GM18499 (cell line): ENCODE data around the gene TFF2.

Source experiments
- ATAC-seq: cut with Tn5 transposase; IDR thresholded peaks from one replicate; pipeline ENCODE4 v1.9.1; 2021; ENCODE audit warnings: moderate number of reproducible peaks; ENCODE audit not compliant: insufficient read depth, unreplicated experiment

Gene TFF2

DNA sequence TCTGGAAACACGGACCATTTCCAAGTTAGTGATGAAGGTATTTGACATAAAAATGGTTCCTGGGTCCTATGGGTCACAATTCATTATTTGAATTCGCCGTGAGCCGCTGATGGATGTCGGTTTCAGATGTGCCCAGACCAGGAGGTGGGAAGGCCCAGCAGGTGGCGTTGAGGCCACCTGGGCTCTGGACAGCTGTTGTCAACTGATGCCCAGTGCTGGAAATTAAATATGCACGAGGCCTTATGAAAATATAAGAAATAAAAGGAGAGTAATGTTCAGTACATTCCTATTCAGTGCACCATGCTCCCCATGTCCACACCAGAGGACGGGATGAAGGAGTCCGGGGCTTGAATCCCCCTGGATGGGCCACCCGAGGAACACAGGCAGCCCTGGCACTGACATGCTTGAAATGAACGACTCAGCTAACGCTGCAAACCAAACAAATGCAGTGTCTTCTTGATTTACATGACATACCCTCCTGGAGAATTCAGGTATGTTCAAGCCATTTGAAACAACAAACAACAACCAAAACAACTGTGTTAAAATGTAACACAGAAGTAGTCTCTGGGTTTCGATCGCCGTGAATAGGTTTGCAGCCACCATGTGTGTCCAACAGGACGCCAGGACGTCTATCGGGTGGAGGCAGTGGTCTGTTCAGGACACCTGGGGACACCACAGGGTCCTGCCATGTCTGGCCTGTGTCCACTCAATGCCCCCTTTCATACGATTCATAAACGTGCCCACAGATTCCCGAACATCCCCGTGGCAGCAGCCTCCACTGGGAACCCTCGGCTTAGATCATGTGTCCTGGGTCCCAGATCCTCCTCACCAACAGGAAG is 41.7 kb downstream of the TFF2 start:
- ATAC-seq = no peak

DNA sequence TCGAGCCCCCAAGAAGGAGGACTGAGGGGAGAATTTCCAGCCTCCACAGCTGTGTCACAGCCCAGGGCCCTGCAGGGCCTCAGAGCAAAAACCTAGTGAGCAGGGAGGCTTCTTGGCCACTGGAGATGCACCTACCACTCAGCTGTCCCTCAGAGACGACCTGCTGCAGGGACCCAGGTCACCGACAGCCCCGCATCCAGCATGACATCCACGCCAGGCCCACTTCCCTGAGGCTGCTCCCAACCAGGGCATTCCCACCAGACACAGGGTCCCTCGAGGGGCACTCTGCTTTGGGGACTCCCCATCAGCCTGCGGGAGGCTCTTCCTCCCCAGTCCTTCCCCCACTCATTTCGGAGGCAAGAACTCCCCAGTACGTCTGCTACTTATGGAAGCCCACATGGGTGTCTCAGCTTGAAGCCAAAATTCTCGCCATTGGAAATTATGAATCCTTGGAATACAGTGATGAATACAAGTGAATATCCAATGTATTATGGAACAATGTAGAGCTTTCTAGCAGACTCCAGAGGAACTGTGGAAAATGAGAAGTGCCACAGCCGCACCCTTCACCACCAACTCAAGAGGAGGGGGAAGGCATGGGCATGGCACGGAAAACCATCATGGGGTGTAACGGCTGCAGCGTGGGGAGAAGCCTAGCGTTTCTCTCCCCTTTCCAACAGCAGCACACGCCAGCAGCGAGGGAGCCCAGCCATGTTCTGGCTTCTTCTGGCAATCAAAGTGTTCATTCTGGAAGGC is 42.5 kb downstream of the TFF2 start:
- no peak for ATAC-seq

DNA sequence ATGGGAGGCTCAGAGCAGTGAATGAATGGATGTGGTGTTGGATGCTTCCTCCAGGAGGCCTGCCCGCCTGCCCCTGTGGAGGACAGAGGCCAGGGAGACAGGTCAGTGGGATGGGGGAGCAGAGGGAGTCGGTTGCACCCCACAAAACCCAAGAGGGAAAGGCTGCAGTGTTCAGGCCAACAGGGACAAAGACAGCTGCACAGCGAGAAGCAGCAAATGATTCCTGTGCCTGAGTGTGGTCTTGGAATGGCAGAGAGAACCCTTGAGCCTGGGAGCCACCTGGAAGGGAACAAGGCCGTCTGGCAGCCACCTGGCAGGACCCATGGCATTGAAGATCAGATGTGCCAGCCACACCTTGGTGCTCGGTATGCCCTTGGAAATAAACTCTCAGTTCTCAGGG is 43.7 kb downstream of the TFF2 start:
- ATAC-seq = no peak

DNA sequence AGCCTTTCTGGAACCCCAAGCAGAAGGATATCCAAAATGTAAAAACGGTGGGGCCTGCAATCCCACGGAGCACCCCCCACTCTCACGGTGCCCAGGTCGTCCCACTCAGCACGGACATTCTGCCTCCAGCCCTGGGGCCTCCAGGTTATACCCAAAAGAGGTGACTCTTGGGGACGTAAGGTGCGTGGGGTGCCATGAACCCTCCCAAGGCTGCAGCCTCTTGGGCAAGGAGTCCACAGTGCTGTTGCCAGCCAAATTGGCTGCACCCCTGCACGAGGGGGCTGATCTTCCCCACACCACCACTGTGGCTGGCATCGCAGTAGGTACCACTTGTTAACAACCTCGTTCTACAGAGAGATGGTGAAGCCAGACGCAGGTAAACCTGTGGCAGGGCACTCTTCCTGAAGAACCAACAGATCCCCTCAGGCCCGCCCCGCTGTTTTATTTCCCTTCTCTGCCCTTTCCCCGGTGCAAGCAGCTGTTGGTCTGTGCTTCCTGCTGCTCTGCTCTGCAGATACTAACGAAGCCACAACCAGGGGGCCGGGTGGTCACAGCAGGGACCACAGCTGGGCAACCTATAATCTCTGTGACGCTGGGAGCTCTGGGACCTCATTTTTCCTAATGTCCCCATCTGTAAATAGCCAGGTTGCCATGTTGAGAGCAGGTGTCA is 44.3 kb downstream of the TFF2 start:
- no peak for ATAC-seq

DNA sequence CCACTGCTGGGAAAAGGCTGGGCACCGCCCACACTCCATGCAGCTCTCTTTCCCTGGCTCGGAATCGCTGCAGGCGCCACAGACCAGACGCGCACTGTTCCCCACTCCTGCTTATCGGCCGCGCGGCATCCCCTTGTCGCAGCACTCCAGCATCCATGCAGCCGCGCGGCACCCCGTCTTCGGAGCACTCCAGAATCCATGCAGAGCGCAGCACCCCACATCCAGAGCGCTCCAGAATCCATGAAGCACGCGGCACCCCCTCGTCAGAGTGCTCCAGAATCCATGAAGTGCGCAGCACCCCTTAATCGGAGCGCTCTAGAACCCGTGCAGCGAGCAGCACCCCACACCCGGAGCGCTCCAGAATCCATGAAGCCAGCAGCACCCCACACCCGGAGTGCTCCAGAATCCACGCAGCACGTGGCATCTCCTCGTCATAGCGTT is 45.1 kb downstream of the TFF2 start:
- ATAC-seq = no peak

DNA sequence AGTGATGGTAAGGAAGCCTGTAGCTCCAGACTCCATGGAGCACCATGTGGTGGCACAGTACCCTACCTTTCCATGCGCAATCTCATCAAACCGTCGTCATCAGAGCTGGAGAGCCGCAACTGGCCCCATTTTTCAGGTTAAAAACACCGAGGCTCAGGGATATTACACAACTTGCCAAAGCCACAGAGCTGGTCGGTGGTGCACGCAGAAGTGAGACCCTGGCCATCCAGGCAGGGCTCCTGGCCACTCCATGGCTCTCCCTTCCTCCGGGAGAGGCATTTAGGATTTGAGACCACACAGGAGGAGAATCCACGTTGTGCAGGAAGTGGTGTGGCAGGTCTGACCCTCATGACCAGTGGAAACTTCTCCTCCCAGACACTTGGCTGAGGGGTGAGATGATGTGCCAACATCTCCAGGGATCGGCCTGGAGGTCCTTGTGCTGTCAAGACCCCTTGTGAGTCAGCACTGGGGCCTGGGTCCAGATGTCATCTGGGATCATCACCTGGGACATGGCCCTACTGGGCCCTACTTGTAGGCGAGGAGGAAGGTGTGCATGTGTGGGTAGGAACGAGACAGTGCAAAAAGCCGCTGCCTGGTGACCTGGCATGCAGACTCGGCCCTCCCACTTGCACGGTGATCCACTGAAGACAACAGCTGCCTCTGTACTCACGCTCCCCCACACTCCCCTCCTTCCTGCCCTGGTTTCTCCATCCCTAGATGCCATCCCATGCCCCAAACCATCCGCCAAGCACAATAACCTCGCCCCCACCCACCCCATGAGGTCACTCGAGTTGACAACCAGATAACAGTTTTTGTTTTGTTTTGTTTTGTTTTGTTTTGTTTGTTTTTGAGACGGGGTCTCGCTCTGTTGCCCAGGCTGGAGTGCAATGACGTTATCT is 46.0 kb downstream of the TFF2 start:
- ATAC-seq = no peak

DNA sequence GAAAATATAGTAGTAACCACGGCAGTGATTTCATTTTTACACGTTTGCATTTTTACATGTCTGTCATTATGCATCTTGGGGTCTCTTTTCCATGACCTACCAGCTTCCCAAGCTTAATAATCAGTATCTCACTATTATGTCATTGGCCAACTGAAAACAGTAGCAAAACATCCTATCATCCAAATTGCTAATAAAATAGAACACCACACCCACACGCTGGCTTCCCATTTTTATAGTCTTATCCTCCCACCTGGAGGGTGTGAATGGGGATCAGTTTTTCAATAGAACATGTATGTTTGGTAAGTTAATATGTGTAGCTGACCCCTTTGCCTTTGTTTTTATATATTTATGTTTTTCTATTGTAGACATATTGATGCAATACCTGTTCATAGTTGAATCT is 47.4 kb downstream of the TFF2 start:
- no peak for ATAC-seq

DNA sequence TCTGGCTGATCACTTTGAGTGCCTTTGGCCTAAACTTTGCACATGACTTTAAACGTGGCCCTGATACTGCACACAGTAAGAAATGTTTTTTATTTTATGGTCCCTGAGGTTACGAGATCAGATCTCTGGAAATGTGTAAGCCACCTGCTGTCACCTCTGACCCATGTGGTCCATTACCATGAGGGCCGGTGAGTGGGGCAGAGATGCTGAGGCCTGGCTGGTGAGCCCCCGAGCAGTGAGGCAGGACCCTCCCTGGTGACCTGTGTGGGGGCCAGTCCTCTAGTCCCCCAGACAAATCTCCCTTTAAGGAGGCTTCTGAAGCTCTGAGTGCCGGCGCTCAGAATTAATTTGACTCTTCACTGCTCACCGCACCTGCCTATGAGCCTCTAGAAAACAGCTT is 48.0 kb downstream of the TFF2 start:
- no peak for ATAC-seq

DNA sequence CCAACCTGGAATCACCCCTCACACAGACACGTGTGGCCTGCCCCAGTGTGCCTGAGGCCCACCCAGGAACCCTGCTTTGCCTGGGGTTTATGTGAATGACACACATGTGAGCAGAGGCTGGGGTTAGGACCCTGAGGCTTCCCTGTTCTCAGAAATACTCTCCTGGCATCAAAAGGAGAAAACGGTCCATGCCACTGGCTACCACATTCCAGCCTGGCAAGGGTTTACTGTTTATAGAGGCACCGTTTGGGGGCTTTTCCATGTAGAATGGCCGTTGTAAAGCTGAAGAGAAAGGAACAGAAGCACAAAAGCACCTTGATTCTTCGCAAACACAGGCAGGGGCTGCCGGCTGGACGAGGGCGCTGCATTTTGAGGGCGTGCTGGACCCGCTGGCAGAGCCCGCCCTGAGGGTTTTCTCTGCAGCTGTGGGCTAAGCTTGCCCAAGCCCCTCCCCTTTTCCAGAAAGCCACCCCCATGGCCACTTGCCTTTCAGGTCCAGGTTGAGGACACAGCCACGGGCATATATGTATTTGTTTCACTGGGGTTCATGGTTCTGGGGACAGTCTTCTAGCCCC is 48.6 kb downstream of the TFF2 start:
- no peak for ATAC-seq

DNA sequence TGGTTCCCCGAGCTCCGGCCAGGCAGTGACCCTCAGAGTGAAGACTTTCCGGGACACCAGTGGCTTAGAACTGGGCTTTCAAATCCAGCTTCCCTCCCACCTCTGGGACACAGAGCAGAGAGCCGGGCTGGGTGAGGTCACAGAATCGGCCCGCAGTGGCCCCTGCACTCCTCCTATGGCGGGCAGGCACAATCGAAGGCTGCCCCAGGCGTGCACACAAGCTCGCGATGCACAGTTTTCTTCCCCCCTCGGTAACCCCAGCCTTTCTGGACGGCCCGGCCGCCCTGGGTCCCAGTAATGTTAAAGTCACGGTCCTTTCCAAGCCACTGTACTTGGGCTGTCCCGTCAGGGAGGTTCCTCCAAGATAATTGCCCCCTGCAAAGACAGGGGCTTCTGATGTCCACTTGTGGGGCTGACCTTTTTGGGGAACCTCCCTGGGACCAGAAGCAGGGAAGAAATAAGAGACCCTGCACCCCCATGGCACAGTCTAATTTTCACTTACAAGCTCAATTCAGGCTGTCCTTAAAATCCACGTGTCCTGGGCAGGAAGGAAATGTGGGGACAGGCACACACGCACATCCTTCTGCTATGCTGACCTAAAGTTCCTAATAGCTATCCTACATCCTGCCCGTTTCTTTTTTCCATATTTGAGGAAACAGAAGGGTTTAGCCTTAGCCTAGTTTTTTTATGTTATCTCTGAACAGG is 49.3 kb downstream of the TFF2 start:
- no peak for ATAC-seq

DNA sequence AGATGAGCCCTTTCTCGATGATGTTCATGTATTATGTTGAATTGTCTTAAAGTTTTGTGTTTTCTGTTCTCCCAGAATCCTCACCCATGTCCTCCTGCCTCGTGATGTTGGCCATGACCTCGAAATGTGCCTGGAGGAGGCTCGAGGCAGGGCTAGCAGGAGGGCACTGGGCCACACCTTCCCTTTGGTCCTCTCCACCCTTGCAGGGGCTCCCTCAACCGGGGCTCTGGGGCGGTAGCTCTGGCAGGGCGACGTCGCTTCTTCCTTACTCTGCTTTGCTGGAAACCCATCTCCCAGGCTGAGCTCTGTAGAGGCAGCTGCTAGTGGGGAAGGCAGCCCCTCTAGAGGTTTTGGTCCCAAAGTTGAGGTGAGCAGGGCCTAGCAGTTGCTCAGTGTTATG is 49.8 kb downstream of the TFF2 start:
- ATAC-seq = no peak

DNA sequence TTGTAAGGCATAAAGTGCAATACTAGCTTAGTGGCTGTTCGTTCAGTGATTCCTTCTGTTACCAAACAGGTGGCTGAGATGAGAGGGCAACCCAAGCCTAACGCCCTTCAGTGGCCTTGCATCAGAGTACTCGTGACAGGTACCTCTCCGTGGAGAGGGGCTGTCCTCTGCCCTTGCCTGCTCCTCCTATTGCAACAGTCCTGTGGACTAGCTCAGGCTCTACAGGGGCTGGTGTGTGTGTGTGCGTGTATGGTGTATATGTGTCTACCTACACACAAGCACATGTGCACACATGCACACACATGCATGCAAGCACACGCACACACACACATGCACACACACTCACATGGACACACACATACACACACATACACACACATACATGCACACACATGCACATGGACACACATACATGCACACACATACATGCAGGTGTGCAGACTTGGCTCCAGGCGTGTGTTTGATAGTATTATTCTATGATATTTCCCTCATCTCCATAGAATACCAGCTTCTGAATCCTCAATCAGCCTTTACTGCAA is 50.7 kb downstream of the TFF2 start:
- no peak for ATAC-seq

DNA sequence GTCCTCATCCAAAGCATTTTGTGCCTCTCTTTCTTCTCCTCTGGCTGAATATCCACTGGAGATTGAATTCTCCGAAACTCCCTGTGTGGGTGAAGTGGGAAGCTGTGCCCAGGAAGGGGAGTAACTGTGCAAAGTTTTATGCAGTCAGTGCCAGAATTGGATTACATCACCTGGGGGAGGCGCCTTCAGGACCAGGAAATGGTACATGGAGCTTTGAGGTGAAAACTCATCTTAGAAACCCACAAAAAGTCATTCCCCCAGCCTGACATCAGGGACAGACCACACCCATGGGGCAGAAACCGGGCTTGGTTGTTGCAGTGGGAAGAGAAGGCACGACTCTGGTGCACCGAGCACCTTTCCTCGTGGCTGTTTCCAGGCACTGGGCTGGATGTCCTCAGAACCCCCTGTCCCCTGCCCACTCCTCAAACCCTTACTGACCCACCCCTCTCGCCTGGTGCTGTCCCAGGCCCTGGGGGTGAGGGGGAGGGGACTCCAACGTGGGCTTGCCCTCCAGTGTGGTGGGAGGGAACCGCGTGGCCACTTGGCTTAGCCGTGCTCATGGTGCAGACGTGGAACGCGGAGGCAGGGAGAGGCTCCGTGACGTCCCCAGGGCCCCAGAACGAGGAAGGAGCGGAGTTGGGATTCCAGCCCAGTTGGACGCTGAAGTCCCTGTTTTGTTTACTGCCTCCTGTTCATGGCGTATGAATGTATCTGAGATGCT is 51.3 kb downstream of the TFF2 start:
- ATAC-seq = no peak

DNA sequence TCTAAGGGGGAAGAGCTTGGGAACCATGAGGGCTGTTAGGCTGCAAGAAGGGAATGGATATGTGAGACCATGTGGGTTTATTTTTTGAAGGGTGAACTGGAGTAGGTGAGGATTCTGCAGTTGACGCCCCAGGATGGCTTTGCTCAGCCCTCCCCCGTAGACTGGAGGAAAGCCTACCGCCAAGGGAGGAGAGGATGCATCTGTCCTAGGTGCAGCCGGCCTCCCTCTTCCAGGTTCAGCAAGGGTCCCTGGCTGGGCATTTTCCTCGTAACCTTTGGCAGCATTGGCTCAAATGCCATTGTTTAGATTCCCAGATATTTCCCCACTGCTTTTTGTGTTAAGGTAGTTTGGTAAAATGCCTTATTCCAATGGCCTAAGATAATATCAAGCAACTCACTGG is 52.1 kb downstream of the TFF2 start:
- ATAC-seq = no peak

DNA sequence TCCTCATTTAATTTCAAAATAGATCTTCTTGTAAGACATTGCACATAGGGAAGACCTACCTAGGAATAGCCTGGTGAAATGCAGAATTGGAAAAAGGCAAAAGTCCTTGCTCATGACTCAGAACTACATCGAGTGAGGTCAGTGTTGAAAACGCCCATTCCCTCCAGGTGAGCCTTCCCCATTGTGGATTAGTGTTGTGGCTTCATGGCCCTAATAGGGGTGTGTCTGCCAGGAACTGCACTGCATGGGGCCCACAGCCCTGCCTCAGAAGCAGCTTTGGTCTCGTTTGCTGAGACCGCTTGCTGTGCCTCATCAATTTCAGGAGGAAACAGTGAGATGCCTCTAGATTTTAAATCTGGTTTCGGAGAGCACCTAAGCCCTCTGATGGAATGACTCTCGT is 52.6 kb downstream of the TFF2 start:
- no peak for ATAC-seq

DNA sequence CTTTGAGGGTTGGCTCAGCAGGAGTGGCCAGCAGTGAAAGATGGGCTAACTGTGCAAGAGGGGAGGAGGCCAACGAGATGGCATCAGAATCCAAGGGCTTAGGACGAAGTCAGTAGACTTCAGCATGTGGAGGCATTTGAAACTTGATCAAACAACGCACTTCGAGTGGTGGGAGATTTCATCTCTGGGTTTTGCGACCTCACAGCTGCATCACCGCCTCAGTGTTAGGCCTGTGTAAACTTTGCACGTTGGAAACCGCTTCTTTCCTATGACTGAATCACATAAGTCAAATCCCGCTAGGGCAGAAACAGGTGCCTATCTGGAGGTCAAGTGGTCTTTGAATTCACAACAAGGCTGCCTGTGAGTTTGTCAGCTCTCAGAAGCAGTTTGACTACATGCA is 53.4 kb downstream of the TFF2 start:
- ATAC-seq = no peak

DNA sequence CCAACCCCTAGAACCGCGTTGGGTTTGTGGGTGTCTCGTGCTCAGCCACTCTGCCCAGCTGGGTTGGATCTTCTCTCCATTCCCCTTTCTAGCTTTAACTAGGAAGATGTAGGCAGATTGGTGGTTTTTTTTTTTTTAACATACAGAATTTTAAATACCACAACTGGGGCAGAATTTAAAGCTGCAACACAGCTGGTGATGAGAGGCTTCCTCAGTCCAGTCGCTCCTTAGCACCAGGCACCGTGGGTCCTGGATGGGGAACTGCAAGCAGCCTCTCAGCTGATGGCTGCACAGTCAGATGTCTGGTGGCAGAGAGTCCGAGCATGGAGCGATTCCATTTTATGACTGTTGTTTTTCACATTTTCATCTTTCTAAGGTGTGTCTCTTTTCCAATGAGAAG is 54.3 kb downstream of the TFF2 start:
- no peak for ATAC-seq
